Kidney glomerular epithelial cell (primary cell): ENCODE data around the gene MED1.
"Not testable (repeated sequence)": the region's sequence is repeated elsewhere in the genome, so short reads cannot be mapped to it uniquely, and the experiment has no call there.

Experiments used
- DNase-seq: peaks from one replicate; lab custom pipeline; 2025; lab: John Stamatoyannopoulos, UW

Gene MED1, protein sequence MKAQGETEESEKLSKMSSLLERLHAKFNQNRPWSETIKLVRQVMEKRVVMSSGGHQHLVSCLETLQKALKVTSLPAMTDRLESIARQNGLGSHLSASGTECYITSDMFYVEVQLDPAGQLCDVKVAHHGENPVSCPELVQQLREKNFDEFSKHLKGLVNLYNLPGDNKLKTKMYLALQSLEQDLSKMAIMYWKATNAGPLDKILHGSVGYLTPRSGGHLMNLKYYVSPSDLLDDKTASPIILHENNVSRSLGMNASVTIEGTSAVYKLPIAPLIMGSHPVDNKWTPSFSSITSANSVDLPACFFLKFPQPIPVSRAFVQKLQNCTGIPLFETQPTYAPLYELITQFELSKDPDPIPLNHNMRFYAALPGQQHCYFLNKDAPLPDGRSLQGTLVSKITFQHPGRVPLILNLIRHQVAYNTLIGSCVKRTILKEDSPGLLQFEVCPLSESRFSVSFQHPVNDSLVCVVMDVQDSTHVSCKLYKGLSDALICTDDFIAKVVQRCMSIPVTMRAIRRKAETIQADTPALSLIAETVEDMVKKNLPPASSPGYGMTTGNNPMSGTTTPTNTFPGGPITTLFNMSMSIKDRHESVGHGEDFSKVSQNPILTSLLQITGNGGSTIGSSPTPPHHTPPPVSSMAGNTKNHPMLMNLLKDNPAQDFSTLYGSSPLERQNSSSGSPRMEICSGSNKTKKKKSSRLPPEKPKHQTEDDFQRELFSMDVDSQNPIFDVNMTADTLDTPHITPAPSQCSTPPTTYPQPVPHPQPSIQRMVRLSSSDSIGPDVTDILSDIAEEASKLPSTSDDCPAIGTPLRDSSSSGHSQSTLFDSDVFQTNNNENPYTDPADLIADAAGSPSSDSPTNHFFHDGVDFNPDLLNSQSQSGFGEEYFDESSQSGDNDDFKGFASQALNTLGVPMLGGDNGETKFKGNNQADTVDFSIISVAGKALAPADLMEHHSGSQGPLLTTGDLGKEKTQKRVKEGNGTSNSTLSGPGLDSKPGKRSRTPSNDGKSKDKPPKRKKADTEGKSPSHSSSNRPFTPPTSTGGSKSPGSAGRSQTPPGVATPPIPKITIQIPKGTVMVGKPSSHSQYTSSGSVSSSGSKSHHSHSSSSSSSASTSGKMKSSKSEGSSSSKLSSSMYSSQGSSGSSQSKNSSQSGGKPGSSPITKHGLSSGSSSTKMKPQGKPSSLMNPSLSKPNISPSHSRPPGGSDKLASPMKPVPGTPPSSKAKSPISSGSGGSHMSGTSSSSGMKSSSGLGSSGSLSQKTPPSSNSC (N-terminal part only)

GRCh38 chr17:39450847-39451581 is at the start of gene MED1:
MED1 (minus strand) TSS chr17:39451263; CDS start chr17:39451062, 201 bp downstream.
- peak; percentile 96 for DNase-seq

DNA sequence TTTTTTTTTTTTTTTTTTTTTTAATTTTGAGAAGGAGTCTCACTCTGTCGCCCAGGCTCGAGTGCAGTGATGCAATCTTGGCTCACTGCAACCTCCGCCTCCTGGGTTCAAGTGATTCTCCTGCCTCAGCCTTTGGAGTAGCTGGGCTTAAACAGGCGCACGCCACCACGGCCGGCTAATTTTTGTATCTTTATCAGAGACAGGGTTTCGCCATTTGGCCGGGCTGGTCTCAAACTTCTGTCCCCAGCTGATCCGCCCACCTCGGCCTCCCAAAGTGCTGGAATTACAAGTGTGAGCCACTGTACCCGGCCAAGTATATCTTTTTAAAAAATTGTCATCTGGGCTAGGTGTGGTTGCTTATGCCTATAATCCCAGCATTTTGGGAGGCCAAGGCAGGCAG is 45.9 kb upstream of the MED1 start:
- not testable (repeated sequence) for DNase-seq

DNA sequence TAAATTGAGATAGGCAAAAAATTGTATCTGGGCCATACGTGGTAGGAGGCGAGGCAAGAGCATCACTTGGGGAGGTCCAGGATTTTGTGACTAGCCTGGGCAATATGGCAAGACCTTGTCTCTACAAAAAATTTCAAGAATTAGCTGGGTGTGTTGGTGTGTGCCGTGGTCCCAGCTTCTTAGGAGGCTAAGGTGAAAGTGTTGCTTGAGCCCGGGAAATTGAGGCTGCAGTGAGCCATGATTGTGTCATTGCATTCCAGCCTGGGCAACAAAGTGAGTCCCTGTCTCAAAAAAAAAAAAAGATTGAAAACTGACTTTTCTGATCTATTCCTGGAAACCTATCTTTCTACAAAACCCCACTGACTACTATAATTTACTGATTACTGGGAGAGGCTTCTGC is 36.9 kb upstream of the MED1 start:
- no peak for DNase-seq

DNA sequence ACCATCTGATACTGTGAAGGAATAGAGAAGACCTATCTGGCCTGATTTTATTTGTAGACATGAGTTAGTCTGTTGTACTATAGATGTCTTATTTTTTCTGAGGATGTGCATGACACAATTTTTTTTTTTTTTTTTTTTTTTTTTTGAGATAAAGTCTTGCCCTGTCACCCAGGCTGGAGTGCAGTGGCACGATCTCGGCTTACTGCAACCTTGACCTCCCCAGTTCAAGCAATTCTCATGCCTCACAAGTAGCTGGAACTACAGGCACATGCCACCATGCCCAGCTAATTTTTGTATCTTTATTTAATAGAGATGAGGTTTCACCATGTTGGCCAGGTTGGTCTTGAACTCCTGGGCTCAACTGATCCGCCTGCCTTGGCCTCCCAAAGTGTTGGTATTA is 36.4 kb upstream of the MED1 start:
- DNase-seq = not testable (repeated sequence)

DNA sequence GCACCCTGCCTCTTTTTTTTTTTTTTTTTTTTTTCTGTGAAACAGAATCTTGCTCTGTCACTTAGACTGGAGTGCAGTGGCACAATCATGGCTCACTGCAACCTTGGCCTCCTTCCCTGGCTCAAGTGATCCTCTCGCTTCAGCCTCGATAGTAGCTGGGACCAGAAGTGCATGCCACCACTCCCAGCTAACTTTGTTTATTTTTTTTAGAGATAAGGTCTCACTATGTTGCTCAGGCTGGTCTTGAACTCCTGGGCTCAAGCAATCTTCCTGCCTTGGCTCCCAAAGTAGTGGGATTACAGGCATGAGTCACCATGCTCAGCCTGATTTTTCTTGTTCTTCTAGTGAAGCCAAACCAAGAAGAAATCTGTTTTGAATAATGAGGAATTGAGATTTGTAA is 35.2 kb upstream of the MED1 start:
- DNase-seq = no peak

DNA sequence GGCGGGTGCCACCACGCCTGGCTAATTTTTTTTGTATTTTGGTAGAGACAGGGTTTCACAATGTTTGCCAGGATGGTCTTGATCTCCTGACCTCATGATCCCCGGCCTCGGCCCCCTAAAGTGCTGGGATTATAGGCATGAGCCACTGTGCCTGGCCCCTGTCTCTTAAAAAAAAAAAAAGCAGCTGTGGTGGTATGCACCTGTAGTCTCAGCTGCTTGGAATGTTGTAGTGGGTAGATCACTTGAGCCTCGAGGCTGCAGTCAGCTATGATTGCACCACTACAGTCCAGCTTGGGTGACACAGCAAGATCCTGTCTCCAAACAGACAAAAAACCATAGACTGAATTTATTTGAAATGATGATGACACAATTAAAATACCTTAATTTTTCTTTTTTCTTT is 34.5 kb upstream of the MED1 start:
- peak; percentile 50 for DNase-seq

DNA sequence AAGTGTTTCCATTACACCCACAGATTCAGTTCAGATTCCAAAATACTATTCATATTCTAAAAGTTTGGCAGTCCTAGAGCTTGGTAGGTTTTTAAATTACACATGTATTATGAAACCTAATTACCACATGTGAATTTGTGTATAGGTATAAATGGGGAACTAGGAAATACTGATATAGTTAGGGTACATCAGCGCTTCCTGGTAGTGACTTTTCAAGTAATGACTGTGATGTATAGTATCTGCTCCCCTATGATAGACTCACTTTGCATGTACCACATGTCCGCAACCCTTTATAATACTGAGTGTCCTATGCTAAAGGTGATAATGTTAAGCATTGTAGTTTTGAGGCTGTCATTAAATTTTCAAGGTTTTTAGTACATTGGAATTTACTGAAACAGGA is 33.1 kb upstream of the MED1 start:
- DNase-seq = no peak

GRCh38 chr17:39483506-39483905 is 32.4 kb upstream of the MED1 start:
- DNase-seq = no peak

DNA sequence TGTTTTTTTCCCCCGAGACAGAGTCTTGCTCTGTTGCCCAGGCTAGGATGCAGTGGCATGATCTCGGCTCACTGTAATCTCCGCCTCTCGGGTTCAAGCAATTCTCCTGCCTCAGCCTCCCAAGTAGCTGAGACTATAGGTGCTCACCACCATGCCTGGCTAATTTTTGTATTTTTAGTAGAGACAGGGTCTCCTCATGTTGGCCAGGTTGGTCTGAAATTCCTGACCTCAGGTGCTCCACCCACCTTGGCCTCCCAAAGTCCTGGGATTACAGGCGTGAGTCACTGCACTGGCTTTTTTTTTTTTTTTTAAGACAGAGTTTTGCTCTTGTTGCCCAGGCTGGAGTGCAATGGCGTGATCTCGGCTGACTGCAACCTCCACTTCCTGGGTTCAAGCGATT is 28.6 kb upstream of the MED1 start:
- DNase-seq = not testable (repeated sequence)

DNA sequence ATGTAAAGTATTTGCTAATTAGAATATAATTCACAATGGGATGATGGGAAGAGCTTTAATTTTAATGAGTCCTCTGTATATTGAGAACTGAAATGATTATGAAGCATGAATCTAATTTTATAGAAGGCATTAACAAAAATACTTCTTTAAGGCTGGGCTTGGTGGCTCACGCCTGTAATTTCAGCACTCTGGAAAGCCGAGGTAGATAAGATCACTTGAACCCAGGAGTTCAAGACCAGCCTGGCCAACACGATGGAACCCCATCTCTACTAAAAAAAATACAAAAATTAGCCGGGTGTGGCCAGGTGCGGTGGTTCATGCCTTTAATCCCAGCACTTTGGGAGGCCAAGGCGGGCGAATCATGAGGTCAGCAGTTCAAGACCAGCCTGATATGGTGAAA is 22.2 kb upstream of the MED1 start:
- no peak for DNase-seq

DNA sequence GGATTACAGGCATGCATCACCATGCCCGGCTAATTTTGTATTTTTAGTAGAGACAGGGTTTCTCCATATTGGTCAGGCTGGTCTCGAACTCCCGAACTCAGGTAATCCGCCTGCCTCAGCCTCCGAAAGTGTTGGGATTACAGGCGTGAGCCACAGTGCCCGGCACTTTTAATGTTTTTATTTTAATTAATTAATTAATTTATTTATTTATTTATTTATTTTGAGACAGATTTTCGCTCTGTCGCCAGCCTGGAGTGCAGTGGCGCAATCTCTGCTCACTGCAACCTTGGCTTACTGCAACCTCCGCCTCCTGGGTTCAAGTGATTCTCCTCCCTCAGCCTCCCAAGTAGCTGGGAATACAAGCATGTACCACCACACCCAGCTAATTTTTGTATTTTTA is 17.5 kb upstream of the MED1 start:
- not testable (repeated sequence) for DNase-seq

GRCh38 chr17:39464639-39465181 is 13.6 kb upstream of the MED1 start:
- DNase-seq = not testable (repeated sequence)

- DNase-seq = no peak
Observed at GRCh38 chr17:39462631-39463375, 11.7 kb upstream of the MED1 start.

GRCh38 chr17:39461926-39462569 is 11.0 kb upstream of the MED1 start:
- no peak for DNase-seq

DNA sequence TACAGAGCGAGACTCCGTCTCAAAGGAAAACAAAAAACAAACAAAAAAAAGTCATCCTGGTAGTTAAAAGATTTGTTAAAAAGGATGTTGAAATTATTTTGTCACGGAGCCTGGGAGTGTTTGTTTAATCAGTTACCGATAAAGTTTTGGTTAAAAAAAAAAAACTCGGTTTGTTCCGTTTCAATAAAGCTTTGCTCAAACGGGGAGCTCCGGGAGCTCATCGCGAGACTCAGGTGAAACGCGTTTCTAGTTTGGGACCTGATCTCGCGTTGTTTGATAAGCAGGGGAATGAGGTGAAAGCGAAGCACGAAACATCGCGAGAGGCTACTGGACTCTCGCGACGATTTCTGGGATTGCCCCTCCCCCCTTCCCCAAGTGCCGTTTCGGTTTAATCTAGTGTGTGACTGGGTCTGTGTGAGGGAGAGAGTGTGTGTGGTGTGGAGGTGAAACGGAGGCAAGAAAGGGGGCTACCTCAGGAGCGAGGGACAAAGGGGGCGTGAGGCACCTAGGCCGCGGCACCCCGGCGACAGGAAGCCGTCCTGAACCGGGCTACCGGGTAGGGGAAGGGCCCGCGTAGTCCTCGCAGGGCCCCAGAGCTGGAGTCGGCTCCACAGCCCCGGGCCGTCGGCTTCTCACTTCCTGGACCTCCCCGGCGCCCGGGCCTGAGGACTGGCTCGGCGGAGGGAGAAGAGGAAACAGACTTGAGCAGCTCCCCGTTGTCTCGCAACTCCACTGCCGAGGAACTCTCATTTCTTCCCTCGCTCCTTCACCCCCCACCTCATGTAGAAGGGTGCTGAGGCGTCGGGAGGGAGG is 10.3 kb upstream of the MED1 start, which contains the start of gene CDK12:
TSS of gene CDK12 (plus strand) at position 374 of the 813 bp plus-strand sequence. CDS start 586 bp downstream, outside the sequence.
- DNase-seq = peak; percentile 97

- no peak for DNase-seq
Observed at GRCh38 chr17:39455919-39456318, 4.9 kb upstream of the MED1 start.

- no peak for DNase-seq
Observed at GRCh38 chr17:39450051-39450450, 1.0 kb downstream of the MED1 start.

DNA sequence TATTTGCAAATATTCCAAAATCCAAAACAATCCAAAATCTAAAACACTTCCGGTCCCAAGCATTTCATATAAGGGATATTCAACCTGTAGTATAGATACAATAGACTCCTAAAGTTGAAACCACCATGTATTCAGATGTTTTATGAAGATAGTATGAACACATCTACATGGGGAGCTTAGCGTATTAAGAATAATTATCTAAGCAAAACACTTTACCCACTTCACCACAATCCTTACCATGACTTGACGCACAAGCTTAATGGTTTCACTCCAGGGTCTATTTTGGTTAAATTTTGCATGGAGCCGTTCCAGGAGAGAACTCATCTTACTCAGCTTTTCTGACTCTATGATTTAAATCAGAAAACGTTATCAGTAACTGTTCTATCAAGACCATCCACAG is 3.5 kb downstream of the MED1 start:
- no peak for DNase-seq

GRCh38 chr17:39443326-39443725 is 7.7 kb downstream of the MED1 start:
- no peak for DNase-seq
